Heart left ventricle (tissue), 13 donors: ENCODE measurements around the gene LSAMP.

ENCODE experiments used
- CTCF ChIP-seq, 12 donors: fragments of 200-600 bp; sonication (generic) in 4 of 12; IDR thresholded peaks; one replicate each; pipeline versions ENCODE4 v1.5.0 to v1.8.0; 2018 to 2022; ENCODE audit warnings: antibody characterized with exemption in 12 of 12, mild to moderate bottlenecking in 5 of 12
- POLR2A ChIP-seq, 2 donors: fragments of 450-650 bp; IDR thresholded peaks; one replicate each; pipeline ENCODE4 v1.6.1; 2017; ENCODE audit warnings: antibody characterized with exemption in 2 of 2, mild to moderate bottlenecking in 2 of 2, moderate library complexity in 2 of 2
- donor health status: ischemic (EF 13 %, LVEDD 7.1; RV severe dilation, severe dysfunction).
- donor health status: DM: no; HTN: yes; CAD: no.
- donor health status: DM: no; HTN: no; CAD: no.
- donor health status: ischemic (EF 25% LVEDD 6.9; RV normal size, moderate dysfunction).
- donor health status: ischemic (EF 25% LVEDD 5.7; RV mildly dilated, moderate dysfunction).
- donor health status: ischemic (EF 35%, LVEDD 5.7; RV mildly dilated, moderate dysfunction).
- donor health status: nonischemic (EF 11% LVEDD 7.7; RV severe dilation, severe dysfunction).
- donor health status: DM: yes; HTN: yes; CAD: no.
- donor health status: PGD.
- donor health status: ischemic (EF 29% LVEDD 5.4; RV normal size, mild dysfunction).
- donor health status: nonischemic (EF 23%, LVEDD 6.1; RV moderate dilation, normal function).

DNA sequence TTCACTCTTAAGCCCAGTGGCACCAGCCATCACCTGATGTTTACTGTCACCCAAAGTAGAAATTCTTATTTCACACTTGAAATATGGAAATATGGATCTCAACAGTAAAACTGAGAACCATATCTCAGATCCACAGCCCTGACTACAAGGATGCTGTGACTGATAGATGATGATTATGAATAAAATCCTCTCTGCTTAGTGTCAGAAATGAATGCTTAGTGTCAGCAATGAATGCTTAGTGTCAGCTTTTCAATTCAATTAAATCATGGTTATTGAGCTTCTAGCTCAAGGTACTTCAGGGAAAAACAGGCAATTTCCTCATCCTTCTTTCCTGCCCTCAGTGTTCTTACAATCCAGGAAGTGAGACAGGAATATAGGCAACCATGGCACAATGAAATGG, 392.3 kb downstream of the LSAMP start:
- TF ChIP-seq CTCF (IDR thresholded peaks at IDR 0.05) (no peak), POLR2A (IDR thresholded peaks at IDR 0.05) (no peak)
